Stimulated activated CD4-positive, alpha-beta T cell treated with anti-CD3 and anti-CD28 coated beads, Interleukin-4, amount 100 ng/mL, for 24 hours (primary cell): Measurements from ENCODE around the gene ADGRB3.
"Not testable (repeated sequence)": the region's sequence is repeated elsewhere in the genome, so short reads cannot be mapped to it uniquely, and the experiment has no call there.

Experiments
- DNase-seq: peaks from one replicate; pipeline ENCODE4 v3.0.0-alpha.2; 2020

Gene ADGRB3

GRCh38 chr6:69370763-69371162, 735.7 kb downstream of the ADGRB3 start:
- no peak for DNase-seq

- no peak for DNase-seq
These were observed 743.2 kb downstream of the ADGRB3 start for GRCh38 chr6:69378326-69378725.

- no peak for DNase-seq
These were observed 744.4 kb downstream of the ADGRB3 start for GRCh38 chr6:69379518-69379917.

- no peak for DNase-seq
These were observed 748.5 kb downstream of the ADGRB3 start for GRCh38 chr6:69383627-69384026.

GRCh38 chr6:69386426-69386825, 751.3 kb downstream of the ADGRB3 start:
- DNase-seq: no peak

- no peak for DNase-seq
These were observed 755.0 kb downstream of the ADGRB3 start for GRCh38 chr6:69390125-69390524.

GRCh38 chr6:69391106-69391505, 756.0 kb downstream of the ADGRB3 start:
- DNase-seq: no peak

GRCh38 chr6:69392745-69393144, 757.7 kb downstream of the ADGRB3 start:
- DNase-seq: no peak

GRCh38 chr6:69398311-69398710, 763.2 kb downstream of the ADGRB3 start:
- DNase-seq: no peak

GRCh38 chr6:69398729-69399128, 763.6 kb downstream of the ADGRB3 start:
- DNase-seq: no peak

GRCh38 chr6:69408886-69409285, 773.8 kb downstream of the ADGRB3 start:
- DNase-seq: no peak

GRCh38 chr6:69416776-69417175, 781.7 kb downstream of the ADGRB3 start:
- no peak for DNase-seq

- DNase-seq: no peak
These were observed 786.2 kb downstream of the ADGRB3 start for GRCh38 chr6:69421269-69421668.

GRCh38 chr6:69422020-69422419, 786.9 kb downstream of the ADGRB3 start:
- DNase-seq: no peak

- DNase-seq: no peak
These were observed 787.4 kb downstream of the ADGRB3 start for GRCh38 chr6:69422475-69422874.

GRCh38 chr6:69423785-69424184, 788.7 kb downstream of the ADGRB3 start:
- no peak for DNase-seq

- DNase-seq: no peak
These were observed 789.5 kb downstream of the ADGRB3 start for GRCh38 chr6:69424581-69424980.

- DNase-seq: no peak
These were observed 792.8 kb downstream of the ADGRB3 start for GRCh38 chr6:69427882-69428281.

- DNase-seq: not testable (repeated sequence)
These were observed 797.1 kb downstream of the ADGRB3 start for GRCh38 chr6:69432168-69432567.

GRCh38 chr6:69433116-69433515, 798.0 kb downstream of the ADGRB3 start:
- not testable (repeated sequence) for DNase-seq

GRCh38 chr6:69438113-69438512, 803.0 kb downstream of the ADGRB3 start:
- DNase-seq: no peak
